GM12891 (cell line): ENCODE results near the gene ANKRD27.

Experiments
- SPI1 ChIP-seq: IDR thresholded peaks from 2 replicates; pipeline ENCODE4 v1.6.1; 2011; ENCODE audit warnings: low read depth, low read length, control low read depth
- TAF1 ChIP-seq: IDR thresholded peaks from 2 replicates; pipeline ENCODE4 v1.6.1; 2011; ENCODE audit warnings: low read depth, low read length, control low read depth

GRCh38 chr19:32566246-32566830 is 108.6 kb downstream of the ANKRD27 start:
- TF ChIP-seq TAF1: no peak
- TF ChIP-seq SPI1: no peak
